Endothelial cell of umbilical vein (primary cell): ENCODE results near the gene DPEP2.
A peak's percentile ranks its signal among the peaks of the same experiment; 100 is the strongest.

ENCODE experiments used
- EZH2 ChIP-seq: IDR thresholded peaks from 2 replicates; pipeline ENCODE4 v1.6.1; 2012; ENCODE audit warnings: borderline replicate concordance, low read depth, mild to moderate bottlenecking, moderate library complexity, low read length, inconsistent platforms; ENCODE audit not compliant: severe bottlenecking
- GATA2 ChIP-seq: IDR thresholded peaks from 2 replicates; pipeline ENCODE4 v1.7.0; 2011; ENCODE audit warnings: low read depth, mild to moderate bottlenecking, moderate library complexity, mixed read lengths, low read length; ENCODE audit not compliant: insufficient read length, insufficient read depth
- JUN ChIP-seq: IDR thresholded peaks from 2 replicates; pipeline ENCODE4 v1.6.1; 2011; ENCODE audit warnings: borderline replicate concordance, low read depth; ENCODE audit not compliant: insufficient read length, insufficient read depth
- MAX ChIP-seq: IDR thresholded peaks from 2 replicates; pipeline ENCODE4 v1.6.1; 2011; ENCODE audit not compliant: insufficient read depth, insufficient read length
- MYC ChIP-seq: IDR thresholded peaks from one replicate; pipeline ENCODE4 v1.6.1; 2011; ENCODE audit warnings: mild to moderate bottlenecking, low read depth, low read length
- POLR2A ChIP-seq: IDR thresholded peaks from 2 replicates; pipeline ENCODE4 v1.6.1; 2012; ENCODE audit warnings: low read depth, mild to moderate bottlenecking, control low read depth, low read length
- POLR2AphosphoS5 ChIP-seq: IDR thresholded peaks from 2 replicates; pipeline ENCODE4 v1.6.1; 2012; ENCODE audit warnings: low read depth, mild to moderate bottlenecking, control low read depth, low read length, moderate library complexity; ENCODE audit not compliant: insufficient read depth
- TF ChIP-seq, protein P1 (sequence below), 2 donors: IDR thresholded peaks; 1 replicate in 1 of 2; 2 replicates in 1 of 2; pipeline ENCODE4 v1.5.1; 2011; ENCODE audit warnings: low read length in 2 of 2, mild to moderate bottlenecking in 2 of 2, moderate library complexity in 2 of 2, control low read depth in 1 of 2, inconsistent platforms in 1 of 2, low read depth in 1 of 2; ENCODE audit not compliant: insufficient read depth in 1 of 2; ENCODE audit errors: extremely low read depth in 1 of 2

- no peak for TF ChIP-seq GATA2
- TF ChIP-seq POLR2AphosphoS5: no peak
- TF ChIP-seq, protein P1, sequence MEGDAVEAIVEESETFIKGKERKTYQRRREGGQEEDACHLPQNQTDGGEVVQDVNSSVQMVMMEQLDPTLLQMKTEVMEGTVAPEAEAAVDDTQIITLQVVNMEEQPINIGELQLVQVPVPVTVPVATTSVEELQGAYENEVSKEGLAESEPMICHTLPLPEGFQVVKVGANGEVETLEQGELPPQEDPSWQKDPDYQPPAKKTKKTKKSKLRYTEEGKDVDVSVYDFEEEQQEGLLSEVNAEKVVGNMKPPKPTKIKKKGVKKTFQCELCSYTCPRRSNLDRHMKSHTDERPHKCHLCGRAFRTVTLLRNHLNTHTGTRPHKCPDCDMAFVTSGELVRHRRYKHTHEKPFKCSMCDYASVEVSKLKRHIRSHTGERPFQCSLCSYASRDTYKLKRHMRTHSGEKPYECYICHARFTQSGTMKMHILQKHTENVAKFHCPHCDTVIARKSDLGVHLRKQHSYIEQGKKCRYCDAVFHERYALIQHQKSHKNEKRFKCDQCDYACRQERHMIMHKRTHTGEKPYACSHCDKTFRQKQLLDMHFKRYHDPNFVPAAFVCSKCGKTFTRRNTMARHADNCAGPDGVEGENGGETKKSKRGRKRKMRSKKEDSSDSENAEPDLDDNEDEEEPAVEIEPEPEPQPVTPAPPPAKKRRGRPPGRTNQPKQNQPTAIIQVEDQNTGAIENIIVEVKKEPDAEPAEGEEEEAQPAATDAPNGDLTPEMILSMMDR (IDR thresholded peaks at IDR 0.05; ENCODE audit: extremely low read depth in 1 of 2, insufficient read depth in 1 of 2, low read depth in 1 of 2, low read length in 2 of 2): peak; percentile 29 to 66
- no peak for TF ChIP-seq MAX
- TF ChIP-seq MYC: no peak
- TF ChIP-seq POLR2A: no peak
- no peak for TF ChIP-seq EZH2
- no peak for TF ChIP-seq JUN
Measured at GRCh38 chr16:67979955-67980678, 19.2 kb downstream of the DPEP2 start, which contains the start of gene DPEP3.
